Measurements from ENCODE around the gene PEAR1. TPM values are rescaled to one million over a fixed set of nuclear protein-coding genes. Genes with fewer than 3 reads are reported as not detected.
A peak's percentile ranks its signal among the peaks of the same experiment; 100 is the strongest.

PEAR1 gene
- total RNA-seq, 1 donor from 2014 or later = 0.31 TPM

DNA sequence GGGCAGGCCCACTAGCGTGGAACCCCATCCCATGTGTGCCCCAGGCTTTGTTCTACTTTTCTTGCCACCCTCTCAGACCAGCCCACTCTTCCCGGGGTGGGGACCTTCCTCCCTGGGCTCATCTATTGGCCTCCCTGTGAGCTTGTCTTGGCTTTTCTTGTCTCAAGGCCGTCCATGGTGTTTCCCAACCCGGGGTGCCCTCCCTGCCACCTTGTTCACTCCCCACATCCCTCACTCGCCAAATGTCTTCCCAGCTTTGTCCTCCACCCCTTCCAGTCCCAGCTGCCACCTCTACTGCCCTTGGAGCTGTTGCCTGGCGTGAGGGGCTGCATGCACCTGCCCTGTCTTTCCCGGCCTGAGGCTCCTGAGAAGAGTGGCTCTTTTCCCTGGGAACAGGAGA, 45.3 kb downstream of the PEAR1 start:
- no peak for DNase-seq

DNA sequence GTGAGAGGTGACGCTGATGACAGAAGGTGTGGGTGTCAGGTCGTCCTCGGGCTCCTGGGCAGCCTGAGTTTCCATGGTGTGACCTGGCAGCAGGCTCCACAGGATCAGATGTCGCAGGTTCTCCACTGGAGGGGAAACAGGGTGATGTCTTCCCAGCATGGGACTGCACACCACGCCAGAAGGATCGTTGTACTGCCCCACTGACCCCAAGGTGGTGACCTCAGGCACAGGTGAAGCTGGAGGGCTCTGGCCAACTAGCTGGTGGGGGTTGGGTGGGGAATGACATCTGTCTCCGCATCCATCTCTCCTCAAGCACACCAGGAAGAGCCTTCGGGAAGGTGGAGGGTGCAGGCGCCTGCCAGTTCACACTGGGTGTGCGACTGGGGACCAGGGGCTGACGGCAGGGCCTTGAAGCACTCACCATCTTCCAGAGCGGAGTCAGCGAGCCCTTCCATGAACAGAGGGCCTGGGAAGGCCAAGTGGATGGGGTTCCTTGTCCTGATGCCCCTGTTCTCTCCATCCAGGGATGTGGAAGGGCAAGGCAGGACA, 46.3 kb downstream of the PEAR1 start:
- DNase-seq = no peak

DNA sequence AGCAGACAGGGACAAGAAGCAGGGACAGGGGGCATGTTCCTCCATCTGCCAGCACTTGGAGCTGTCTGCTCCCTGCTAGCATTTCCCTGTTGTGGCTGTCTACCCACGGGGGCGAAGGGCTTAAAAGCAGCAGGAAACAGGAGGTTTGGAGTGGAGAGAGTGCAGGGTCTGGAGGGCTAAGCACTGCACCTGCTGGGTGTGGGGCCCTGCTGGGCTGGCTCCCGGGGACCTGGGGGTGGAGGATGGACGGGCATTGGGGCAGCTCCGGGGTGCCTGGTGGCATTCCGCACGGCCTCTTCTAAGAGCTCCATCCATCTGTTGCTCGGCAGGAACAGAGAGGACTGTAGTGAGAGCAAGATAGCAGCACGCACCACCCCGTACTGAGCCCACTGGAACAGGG, 48.2 kb downstream of the PEAR1 start:
- DNase-seq = no peak

DNA sequence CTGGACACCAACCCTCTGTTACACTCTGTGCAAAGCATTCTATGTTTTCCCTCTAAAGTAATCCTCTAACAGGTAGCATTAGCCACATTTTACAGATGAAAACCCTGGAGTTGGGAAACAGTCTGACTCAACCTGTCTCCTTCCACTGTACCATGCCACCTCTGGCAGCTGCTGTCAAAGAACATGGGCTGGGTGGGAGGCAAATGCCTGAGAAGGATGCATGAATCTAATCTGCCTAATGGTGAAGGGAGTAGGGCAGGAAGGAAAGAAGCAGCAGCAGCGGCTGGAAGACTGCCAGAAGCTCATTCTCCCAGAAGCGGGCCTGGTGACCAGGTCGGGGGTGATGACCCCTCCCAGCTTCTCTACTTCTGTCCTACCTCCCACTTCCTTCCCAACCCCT, 48.7 kb downstream of the PEAR1 start:
- no peak for DNase-seq

DNA sequence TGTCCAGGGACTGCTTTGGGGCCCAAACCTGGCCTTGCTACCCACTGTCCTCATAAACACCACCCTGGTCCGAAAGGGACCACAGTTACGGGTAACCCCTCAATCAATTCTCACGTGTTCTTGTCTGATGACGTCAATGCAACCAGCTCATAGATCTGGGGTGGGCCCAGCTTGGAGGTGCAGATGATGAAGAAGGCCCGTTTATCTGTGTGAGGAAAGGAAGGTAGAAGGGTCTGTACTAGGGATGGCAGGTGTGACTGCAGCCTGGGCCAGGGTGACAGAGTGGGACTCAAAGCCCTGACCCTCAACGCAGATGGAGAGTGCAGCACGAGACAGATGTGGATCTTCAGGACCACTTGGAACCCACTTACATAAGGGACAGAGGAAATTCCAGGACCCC, 49.1 kb downstream of the PEAR1 start:
- no peak for DNase-seq

DNA sequence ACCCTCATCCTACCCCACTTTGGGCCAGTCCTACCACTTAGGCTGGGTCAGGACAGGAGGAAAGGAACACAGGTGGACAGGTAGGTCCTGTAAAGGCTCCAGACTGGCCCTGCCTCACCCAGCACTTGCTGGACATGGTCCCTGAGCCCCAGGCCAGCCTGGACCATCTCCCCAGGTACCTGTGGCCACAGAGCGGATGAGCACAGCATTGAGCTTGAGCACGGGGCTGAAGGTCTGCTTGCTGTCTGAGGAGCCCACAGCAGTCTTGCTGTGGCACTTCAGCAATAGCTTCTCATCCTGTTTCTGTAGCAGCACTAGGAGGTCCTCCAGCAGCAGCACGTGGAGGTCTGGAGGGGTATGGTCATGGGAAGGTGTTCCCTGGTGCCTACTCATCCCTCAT, 50.2 kb downstream of the PEAR1 start:
- DNase-seq = no peak

DNA sequence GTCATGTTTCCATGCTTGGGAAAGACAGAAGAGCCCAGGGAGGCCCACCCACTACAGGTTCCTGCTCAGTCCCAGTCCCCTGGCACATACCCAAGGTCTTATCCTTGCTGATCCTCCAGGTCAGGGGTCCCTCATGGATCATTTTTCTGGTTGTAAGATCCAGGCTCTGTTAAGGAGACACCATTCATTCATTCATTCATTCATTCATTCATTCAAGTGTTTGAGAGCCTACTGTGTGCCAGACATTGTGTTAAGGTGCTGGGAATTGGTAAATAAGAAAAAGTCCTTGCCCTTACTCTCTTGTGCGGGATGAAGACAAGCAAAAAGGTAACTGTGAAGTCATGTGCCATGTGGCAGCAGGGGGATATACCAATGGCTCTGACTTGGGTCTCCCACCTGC, 50.8 kb downstream of the PEAR1 start:
- DNase-seq = no peak

DNA sequence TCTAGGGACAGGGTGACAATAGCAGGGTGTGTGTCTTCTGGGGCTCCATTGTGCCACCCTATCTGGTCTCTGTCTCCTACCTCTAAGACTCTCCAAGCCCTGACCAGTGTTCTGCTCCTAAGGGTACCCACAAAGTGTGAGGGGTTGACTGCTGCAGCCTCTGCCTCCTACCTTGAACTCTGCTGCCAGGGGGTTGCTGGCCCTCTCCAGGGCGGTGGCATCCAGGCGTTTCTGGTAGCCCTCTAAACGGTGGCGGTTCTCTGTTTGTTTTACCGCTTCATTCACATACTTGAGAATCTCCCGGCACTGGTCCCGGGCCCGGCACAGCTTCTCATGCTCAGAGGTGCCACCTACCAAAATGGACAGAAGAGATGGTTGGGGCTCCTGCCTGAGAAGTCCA, 51.3 kb downstream of the PEAR1 start:
- no peak for DNase-seq

DNA sequence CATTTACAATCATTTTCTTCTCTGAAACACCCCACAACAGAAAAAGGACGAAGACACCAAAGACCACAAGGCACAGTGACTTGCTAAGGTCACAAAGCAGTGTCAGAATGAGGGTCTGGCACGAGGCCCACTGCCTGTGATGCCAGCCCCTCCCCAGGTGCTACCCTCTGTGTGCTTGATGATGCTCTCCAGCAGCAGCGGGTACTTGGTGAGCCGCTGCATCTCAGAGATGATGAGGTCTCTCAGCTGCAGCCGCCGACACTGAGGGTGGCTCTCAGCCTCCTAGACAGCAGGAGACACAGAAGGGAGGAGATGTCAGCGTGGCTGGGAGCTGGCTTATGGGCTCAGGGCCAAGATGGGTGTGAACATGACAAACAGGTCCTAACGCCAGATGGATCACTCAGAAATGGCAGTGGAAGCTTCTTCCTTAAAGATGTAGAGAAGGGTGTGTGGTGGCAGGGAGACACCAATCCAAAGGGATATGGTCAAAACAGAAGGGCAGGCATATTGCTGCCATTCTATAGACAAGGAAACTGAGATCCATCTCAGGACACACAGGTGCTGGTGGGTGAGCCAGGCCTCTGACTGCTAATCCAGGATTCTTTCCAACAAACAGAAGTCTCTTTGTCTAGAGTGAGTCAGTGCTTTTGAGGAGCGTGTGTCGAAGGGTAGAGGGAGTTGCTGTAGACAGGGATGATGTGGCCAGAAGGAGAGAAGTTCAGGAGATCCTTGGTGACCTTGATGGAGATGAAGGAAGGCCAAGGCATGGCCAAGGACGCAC, 52.6 kb downstream of the PEAR1 start:
- DNase-seq = peak; percentile 24

DNA sequence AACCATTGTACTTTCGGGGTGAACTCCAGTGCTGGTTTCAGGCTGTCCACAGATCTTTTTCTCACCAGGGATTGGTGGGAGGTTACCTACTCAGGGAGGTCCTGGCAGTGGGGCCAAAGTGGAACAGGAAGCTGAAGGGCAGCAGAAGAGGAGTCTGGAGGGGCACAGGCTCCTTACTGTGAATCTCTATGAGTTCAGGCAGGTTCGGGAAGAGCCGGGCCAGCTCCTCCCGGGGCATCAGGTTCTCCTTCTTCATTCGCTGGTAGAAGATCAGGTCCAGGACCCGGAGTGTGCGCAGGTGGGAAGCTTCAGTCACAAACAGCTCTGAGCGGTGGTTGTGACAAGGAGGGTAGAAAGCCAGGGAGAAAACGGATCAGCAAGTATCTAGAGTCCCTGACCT, 53.6 kb downstream of the PEAR1 start:
- DNase-seq = no peak

DNA sequence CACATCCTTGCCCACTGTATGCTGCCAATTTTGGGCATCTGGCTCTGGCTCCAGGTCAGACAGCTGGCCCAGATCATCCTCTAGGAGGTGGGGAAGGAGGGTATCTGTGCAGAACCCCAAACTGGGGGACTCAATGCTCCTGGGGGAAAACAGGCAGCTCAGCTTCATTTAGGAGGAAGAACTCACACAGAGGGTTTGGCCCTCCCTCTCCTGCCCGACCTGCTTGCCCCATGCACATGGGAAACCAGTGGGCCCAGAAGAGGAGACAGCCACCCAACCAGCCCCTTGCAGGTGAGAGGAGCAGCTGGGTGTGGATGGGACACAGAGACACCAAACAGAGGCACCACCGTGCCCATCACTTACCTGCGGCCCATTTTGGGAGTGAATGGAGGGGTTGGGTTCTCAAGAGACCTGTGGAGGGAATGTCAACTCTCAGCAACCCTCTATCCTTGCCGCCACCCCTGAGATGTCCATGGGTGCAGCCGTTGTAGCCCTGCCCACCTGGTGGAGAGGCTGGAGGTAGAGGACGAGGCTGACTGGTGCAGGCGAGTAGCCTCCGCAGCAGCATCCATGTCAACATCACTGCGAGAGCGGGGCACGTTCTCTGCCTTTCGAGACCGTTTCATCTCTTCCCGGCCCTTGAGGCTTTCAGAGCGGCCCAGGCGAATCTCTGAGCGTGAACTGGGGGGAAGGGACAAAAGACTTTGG, 54.5 kb downstream of the PEAR1 start:
- DNase-seq = no peak

DNA sequence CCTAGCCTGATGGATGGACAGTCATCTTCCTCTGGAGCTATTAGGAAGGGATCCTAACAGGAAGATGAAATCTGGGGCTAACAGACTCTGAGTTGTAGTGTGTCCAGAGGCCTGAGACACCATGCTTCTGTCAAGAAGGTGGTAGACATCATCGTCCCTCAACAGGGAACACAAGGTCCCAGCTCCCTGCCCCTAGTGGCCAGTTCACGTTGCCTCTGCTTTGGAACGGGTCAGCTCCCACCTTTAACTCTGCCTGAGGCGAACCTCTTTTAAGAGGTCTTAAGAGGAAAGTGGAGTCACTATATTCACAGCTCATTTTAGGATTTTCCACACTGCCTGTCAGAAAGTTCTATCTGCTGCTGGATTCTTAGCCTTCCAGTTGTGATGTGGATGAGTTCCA, 55.2 kb downstream of the PEAR1 start:
- DNase-seq = no peak

DNA sequence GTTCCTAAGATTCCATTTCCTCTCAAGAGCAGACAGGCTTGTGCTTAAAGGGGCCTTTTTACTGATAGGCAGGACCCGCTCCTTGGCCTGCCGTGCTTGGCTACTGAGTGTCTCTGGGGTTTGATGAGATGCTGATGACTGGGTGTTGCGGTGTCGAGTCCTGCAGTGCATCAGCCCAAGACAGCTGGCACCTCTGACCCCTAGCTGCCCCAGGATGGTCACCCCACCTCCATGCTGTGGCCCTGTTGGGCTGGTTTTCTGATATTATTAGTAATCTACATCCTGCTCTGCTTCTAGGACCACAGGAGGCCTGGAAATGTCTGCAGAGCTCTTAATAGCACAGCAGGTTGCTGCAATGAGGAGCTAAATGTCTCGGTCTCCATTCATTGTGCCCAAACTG, 55.6 kb downstream of the PEAR1 start:
- DNase-seq = no peak

DNA sequence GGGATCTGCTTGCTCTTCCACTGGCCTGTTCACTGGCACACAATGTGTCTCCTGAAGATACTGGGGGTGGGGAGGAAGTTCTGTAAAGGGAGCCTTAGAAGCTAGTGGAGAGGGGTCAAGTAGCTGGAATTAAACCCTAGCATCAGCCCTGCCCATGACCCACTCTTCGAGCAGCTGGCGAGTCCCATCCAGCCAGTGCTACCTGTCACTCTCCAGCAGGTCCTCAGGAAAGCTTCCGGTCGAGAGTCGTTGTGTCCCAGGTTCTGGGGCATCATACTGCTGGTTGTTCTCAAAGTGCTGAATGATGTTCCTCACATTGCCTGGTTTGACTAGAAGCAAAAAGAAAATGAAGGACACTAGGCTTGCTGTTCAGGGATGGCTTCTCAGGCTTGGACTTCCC, 57.9 kb downstream of the PEAR1 start:
- no peak for DNase-seq

DNA sequence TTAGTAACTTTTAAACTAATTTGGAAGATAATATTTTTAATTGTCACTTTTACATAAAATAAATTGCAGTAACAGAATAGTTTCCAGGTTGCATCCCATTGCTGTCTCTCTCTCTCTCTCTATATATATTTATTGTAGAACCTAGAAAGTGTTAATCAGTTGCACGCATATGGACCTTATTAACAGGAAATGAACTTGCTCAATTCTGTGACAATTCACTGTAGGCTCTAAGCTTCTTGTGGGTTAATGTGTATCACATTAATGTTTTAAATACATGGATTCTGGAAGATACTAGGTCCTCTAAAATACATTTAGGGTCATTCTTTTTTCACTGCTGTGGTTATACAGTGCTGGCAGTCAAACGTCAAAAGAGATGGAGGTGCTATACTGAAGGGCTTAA, 60.1 kb downstream of the PEAR1 start:
- DNase-seq = no peak

DNA sequence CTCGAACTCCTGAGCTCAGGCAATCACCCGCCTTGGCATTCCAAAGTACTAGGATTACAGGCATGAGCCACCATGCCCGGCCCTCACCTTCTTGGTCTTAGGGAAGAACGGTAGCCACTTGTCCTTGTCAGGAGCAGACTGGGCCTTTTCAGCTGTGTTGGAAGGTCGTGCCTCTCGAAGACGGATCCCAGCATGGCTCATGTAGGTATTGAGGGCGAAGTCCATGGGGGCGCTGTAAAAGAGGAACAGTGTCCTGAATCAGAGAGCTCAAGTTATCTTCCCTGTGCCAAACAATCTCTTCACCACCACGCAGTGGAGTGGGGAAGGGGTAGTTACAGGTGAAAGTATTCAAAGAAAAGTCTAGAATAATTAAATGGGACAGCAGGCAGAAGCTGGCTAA, 62.8 kb downstream of the PEAR1 start:
- no peak for DNase-seq

DNA sequence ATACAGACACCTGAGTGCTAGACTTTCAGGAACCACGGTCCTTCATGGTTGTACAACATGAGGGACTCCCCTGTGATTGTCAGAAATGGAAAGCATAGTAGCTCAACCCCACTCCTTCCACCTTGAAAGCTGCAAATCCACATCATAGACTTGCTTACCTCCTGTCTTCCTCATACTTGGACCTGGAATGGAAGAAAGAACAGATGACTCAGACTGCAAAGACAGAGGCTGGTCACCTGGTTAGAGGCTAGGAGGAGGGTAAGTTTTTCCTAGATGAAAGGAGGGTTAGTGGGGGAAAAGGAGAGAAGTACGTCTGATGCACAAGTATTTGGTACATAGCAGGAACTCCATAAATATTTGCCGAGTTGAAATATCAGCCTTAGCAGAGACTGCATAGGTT, 64.1 kb downstream of the PEAR1 start:
- DNase-seq = no peak

DNA sequence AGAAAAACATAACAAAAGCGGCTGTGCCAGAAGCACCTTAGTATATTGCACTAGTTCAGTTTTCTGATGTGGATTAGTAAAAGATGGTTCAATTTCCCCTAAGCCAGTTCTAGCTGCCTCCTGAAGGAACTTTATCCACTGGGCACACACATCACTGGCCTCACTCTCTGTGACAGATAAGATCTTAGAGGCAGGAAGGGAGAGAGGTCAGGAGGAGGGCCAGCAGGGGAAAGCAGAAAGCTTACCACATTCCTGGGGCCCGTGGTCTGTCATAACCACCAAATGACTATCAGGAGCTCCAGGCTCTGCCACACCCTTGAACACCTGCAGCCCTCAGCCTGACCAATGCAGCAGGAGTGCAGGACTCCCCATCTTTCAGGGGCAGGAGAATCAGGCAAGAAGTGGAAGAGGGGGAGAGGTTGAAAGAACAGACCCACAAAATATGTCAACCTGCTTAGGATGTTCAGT, 64.8 kb downstream of the PEAR1 start:
- DNase-seq = no peak

DNA sequence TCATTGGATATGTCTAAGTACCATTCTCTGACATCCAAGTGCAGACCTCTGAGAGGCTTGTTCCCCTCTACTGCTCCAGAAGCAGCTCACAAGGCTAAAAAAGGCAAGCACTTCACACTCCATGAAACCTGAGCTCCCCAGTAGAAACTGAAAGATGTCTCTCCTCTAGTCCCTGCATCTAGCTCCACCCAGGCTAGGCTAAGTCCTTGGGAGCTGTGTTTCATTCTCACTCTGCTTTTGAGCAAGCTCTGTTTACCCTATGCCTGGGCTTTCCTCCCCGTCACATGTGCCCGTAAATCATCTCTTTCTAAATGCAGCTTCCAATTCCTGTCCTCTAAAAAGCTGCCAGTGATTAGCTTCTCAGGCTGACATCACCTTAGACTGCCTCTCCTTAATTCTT, 65.9 kb downstream of the PEAR1 start:
- DNase-seq = no peak

DNA sequence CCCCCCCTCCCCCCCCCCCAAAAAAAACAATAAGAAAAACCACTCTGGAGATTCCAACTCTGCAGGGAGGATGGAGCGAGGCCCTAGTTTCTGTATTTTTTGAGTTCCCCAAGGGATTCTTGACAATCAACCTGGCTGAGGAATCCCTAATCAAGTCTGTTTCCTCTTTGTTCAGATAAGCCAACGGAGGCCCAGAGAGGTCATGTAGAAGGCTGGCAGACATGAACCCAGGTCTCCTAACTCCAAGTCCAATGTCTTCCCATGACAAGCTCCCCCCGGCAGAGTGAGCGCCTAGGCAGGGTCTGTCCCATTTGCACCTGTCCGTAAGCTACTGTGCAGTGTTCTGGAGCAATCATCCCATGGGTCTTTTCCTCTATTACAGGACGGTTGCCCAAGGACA, 66.4 kb downstream of the PEAR1 start:
- DNase-seq = no peak

DNA sequence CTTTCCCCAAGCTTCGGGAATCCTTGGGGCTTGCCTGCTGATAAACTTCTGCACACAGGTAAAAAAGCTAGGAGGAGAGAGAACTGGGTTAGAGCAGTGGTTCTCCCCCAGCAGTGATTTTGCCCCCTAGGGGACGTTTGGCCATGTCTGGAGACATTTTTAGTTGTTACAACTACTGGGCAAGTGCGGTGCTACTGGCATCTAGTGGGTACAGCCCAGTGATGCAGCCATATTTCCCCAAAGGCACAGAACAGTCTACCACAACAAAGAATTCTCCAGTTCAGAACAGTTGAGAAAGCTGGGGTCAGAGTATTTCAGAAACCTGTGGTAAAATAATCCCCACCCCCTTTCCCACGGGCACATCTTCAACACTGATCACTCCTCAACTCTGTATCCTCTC, 68.2 kb downstream of the PEAR1 start:
- DNase-seq = no peak

DNA sequence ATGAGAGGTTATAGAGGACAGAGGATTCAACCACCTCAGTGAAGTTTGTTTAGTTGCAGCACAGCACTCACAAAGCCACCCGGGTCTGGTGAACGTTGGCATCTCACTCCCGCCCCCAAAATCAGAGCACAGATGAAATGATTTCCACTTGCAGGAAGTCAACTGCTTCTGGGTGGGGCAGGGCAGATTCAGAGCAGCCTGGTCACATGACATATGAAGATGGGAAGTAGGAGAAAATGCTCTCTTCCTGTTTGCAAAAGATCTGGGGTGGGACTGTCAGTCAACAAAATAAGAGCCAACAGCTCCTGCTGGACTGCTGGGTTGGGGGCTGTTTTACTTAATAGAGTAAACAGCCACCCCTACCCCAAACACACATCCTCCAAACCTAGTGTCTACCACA, 70.1 kb downstream of the PEAR1 start:
- DNase-seq = no peak

DNA sequence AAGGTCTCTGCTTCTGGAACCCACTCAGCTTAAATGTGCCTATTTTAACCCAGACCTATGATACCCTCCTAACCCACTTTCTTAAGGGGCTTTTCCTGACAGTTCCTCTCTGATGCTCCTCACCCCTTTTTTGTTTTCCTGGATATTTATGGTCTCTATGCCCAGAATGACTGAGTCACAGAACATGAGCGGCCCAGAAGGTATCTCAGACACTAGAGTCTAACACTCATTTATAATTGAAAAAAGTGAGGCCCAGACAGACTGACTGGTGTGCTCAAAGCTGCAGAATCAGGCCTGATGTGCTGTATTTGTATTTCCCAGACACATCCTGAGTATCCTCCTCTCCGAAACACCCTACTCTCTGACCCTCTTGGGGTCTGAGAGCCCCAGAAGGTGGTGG, 70.9 kb downstream of the PEAR1 start:
- no peak for DNase-seq
